ENCODE measurements around the gene NR4A2.

DNA sequence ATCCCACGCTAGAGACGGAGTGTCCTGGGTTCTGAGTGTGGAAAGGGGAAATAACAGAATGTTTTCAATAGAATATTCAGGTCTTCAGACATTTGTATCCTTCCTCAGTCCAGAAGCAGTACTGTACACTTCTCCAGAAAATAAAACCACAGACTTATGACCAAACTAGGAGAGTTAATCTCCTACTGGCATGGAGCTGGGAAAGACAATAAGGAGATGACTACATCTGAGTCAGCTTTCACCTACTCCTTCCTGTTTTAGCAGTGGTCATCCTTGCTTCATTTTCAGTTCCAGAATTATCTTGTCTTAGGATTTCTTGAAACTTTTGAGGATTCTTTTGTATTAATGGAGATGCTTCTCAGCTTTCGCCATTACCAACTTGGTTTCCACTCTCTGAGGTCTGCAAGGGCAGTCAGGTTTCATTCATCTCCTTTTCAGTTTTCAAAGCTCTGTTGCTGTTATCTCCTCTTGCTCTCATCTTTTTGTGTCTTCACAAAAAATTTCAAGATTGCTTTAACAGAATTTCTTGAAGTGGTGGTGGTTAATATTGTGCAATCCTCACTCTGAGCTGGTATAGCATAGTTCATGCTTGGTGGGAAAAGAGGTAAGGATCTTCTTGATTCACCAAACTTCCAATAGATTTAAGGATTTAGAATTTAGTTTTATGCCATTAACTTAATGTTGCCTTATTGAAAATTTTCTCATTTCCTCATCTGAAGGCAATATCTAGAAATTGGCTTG is 23.7 kb upstream of the NR4A2 start:
- no peak for TF ChIP-seq TCF7L2 (IDR thresholded peaks at IDR 0.05; ENCODE audit: borderline replicate concordance, low read depth, low read length)
- no peak for TF ChIP-seq KLF9 (tag by site-specific recombination; IDR thresholded peaks at IDR 0.05; ENCODE audit: low read depth)
- TF ChIP-seq, protein P1, sequence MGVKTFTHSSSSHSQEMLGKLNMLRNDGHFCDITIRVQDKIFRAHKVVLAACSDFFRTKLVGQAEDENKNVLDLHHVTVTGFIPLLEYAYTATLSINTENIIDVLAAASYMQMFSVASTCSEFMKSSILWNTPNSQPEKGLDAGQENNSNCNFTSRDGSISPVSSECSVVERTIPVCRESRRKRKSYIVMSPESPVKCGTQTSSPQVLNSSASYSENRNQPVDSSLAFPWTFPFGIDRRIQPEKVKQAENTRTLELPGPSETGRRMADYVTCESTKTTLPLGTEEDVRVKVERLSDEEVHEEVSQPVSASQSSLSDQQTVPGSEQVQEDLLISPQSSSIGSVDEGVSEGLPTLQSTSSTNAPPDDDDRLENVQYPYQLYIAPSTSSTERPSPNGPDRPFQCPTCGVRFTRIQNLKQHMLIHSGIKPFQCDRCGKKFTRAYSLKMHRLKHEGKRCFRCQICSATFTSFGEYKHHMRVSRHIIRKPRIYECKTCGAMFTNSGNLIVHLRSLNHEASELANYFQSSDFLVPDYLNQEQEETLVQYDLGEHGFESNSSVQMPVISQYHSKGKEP (tag by site-specific recombination; IDR thresholded peaks at IDR 0.05) = no peak
- no peak for TF ChIP-seq ZNF146 (tag by site-specific recombination; IDR thresholded peaks at IDR 0.05)
- TF ChIP-seq, protein P2, sequence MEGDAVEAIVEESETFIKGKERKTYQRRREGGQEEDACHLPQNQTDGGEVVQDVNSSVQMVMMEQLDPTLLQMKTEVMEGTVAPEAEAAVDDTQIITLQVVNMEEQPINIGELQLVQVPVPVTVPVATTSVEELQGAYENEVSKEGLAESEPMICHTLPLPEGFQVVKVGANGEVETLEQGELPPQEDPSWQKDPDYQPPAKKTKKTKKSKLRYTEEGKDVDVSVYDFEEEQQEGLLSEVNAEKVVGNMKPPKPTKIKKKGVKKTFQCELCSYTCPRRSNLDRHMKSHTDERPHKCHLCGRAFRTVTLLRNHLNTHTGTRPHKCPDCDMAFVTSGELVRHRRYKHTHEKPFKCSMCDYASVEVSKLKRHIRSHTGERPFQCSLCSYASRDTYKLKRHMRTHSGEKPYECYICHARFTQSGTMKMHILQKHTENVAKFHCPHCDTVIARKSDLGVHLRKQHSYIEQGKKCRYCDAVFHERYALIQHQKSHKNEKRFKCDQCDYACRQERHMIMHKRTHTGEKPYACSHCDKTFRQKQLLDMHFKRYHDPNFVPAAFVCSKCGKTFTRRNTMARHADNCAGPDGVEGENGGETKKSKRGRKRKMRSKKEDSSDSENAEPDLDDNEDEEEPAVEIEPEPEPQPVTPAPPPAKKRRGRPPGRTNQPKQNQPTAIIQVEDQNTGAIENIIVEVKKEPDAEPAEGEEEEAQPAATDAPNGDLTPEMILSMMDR (tag by site-specific recombination; IDR thresholded peaks at IDR 0.05) = no peak
- no peak for TF ChIP-seq ZNF274 (IDR thresholded peaks at IDR 0.05; ENCODE audit: low read length)
- TF ChIP-seq ZNF274 (tag by site-specific recombination; IDR thresholded peaks at IDR 0.05; ENCODE audit: borderline replicate concordance) = no peak
- no peak for TF ChIP-seq ZNF140 (tag by site-specific recombination; IDR thresholded peaks at IDR 0.05)
- TF ChIP-seq ZNF350 (tag by site-specific recombination; IDR thresholded peaks at IDR 0.05) = no peak
